Progenitor cell of endocrine pancreas (in vitro differentiated cells): ENCODE data around the gene MYO3A. TPM values are rescaled to one million over a fixed set of nuclear protein-coding genes. Genes with fewer than 3 reads are reported as not detected.

Source experiments
- DNase-seq: peaks from one replicate; pipeline ENCODE4 v3.0.0; 2021; ENCODE audit warnings: low spot score; ENCODE audit not compliant: unreplicated experiment
- H3K27ac Mint-ChIP-seq: 2 replicates; pipeline ENCODE4 v1.8.0; 2021; ENCODE audit warnings: mild to moderate bottlenecking, moderate library complexity, mixed read lengths
- H3K27me3 Mint-ChIP-seq: 2 replicates; pipeline ENCODE4 v1.8.0; 2021; ENCODE audit warnings: mixed read lengths
- H3K36me3 Mint-ChIP-seq: 2 replicates; pipeline ENCODE4 v1.8.0; 2022; ENCODE audit warnings: mixed read lengths; ENCODE audit not compliant: insufficient read depth
- H3K4me1 Mint-ChIP-seq: 2 replicates; pipeline ENCODE4 v1.8.0; 2021; ENCODE audit warnings: low read depth, mixed read lengths
- H3K4me3 Mint-ChIP-seq: 2 replicates; pipeline ENCODE4 v1.8.0; 2021; ENCODE audit warnings: low read depth, mild to moderate bottlenecking, moderate library complexity, mixed read lengths
- H3K9me3 Mint-ChIP-seq: 2 replicates; pipeline ENCODE4 v1.8.0; 2021; ENCODE audit warnings: low read depth, mixed read lengths
- total RNA-seq: library from RNA; stranded (reverse); gene quantifications from 2 replicates; pipeline ENCODE4 v1.2.1, GENCODE V29; 2021
- TF ChIP-seq, protein P1 (sequence below): fragments of 200-600 bp; sonication (generic); IDR thresholded peaks from one replicate; pipeline ENCODE4 v1.5.0; 2021; ENCODE audit warnings: antibody characterized with exemption, mild to moderate bottlenecking; ENCODE audit not compliant: unreplicated experiment

MYO3A gene
- total RNA-seq, 1 donor from 2014 or later: 18.0 TPM

- Mint-ChIP-seq H3K27ac (no peak overlapping the region), H3K36me3 (no peaks in the 10 kb centered on the region), H3K4me3 (no peak overlapping the region), H3K9me3 (no peaks in the 10 kb centered on the region), H3K27me3 (peaks cover 17% of the 10 kb centered on the region), H3K4me1 (peaks cover 2% of the 10 kb centered on the region)
- TF ChIP-seq, protein P1, sequence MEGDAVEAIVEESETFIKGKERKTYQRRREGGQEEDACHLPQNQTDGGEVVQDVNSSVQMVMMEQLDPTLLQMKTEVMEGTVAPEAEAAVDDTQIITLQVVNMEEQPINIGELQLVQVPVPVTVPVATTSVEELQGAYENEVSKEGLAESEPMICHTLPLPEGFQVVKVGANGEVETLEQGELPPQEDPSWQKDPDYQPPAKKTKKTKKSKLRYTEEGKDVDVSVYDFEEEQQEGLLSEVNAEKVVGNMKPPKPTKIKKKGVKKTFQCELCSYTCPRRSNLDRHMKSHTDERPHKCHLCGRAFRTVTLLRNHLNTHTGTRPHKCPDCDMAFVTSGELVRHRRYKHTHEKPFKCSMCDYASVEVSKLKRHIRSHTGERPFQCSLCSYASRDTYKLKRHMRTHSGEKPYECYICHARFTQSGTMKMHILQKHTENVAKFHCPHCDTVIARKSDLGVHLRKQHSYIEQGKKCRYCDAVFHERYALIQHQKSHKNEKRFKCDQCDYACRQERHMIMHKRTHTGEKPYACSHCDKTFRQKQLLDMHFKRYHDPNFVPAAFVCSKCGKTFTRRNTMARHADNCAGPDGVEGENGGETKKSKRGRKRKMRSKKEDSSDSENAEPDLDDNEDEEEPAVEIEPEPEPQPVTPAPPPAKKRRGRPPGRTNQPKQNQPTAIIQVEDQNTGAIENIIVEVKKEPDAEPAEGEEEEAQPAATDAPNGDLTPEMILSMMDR: no peak
- DNase-seq: no peak
Observed at GRCh38 chr10:26238378-26238777, 304.3 kb downstream of the MYO3A start.

DNA sequence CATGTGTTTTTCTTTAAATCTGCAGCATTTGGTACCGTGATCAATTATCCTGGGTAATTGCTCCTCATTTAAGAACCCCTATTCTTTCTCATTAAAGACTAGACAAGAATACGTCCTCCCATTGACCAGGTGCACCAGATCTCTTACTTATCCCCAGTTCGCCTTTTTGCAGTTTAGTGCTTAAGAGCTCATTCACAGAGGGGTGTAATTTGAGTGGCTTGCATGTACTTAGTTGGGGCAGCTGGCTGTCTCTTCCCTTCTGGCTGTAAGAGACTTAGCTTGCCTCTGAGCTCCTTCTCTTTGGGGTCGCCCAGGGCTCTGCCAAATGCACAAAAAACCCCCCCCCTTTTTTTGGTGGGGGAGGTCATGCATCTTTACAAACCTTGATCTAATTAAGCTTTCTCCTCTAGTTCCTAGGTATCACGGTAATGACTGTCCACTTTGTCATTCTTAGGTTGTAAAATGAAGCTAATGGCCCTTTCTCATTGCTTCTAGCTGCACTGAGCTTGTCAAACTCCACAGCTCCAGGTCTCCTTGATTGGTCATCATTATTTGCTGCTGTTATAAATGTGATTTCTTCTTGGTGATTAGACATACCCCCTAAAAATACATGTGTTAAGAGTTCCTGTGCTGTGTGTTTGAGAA, 308.8 kb downstream of the MYO3A start:
- Mint-ChIP-seq H3K27me3 (peaks cover 9% of the 10 kb centered on the region), H3K36me3 (no peaks in the 10 kb centered on the region), H3K9me3 (no peaks in the 10 kb centered on the region), H3K4me1 (peaks cover 2% of the 10 kb centered on the region), H3K4me3 (no peak overlapping the region), H3K27ac (no peak overlapping the region)
- TF ChIP-seq, protein P1: no peak
- no peak for DNase-seq

DNA sequence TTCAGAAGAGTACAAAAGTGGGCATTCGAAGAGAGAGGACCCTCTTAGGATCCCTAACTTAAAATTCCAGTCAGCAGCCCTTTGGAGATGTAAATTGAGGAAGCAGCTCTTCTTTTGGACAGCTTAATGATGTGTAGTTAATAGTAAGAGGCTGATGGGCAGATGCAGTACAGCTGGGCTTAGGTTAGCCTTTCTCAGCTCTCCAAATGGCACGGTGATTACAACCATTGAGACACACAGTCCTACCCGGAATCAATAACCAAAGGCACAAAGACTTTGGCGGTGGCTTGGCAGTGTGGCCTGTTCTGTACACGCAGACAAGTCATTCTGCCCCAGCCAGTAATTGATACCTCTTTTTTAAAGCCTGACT, 309.3 kb downstream of the MYO3A start:
- Mint-ChIP-seq H3K27ac (no peak overlapping the region), H3K9me3 (no peaks in the 10 kb centered on the region), H3K27me3 (peaks cover 4% of the 10 kb centered on the region), H3K4me3 (no peak overlapping the region), H3K36me3 (no peaks in the 10 kb centered on the region), H3K4me1 (peaks cover 2% of the 10 kb centered on the region)
- DNase-seq: no peak
- TF ChIP-seq, protein P1: no peak

GRCh38 chr10:26249681-26250080, 315.7 kb downstream of the MYO3A start:
- TF ChIP-seq, protein P1: no peak
- no peak overlapping the region for H3K27ac Mint-ChIP-seq
- no peaks in the 10 kb centered on the region for H3K36me3 Mint-ChIP-seq
- H3K4me1 Mint-ChIP-seq: no peaks in the 10 kb centered on the region
- H3K27me3 Mint-ChIP-seq: peaks cover 7% of the 10 kb centered on the region
- DNase-seq: no peak
- no peaks in the 10 kb centered on the region for H3K9me3 Mint-ChIP-seq
- H3K4me3 Mint-ChIP-seq: no peak overlapping the region

GRCh38 chr10:26251925-26252324, 317.9 kb downstream of the MYO3A start:
- no peak overlapping the region for H3K4me3 Mint-ChIP-seq
- no peak overlapping the region for H3K27ac Mint-ChIP-seq
- TF ChIP-seq, protein P1: no peak
- H3K4me1 Mint-ChIP-seq: no peaks in the 10 kb centered on the region
- DNase-seq: no peak
- H3K36me3 Mint-ChIP-seq: no peaks in the 10 kb centered on the region
- H3K27me3 Mint-ChIP-seq: peaks cover 7% of the 10 kb centered on the region
- H3K9me3 Mint-ChIP-seq: no peaks in the 10 kb centered on the region
